CD4-positive, alpha-beta T cell treated with Interleukin-10 for 1 hour (primary cell): ENCODE results near the gene PPP6R2.
A peak's percentile ranks its signal among the peaks of the same experiment; 100 is the strongest.
"Not testable (repeated sequence)": the region's sequence is repeated elsewhere in the genome, so short reads cannot be mapped to it uniquely, and the experiment has no call there.

Source experiments
- DNase-seq: peaks from one replicate; pipeline ENCODE4 v3.0.0-alpha.2; 2020

PPP6R2 gene

GRCh38 chr22:50318698-50319411 lies 24.3 kb upstream of the PPP6R2 start:
- DNase-seq, result no peak

- no peak for DNase-seq
These were observed 23.6 kb upstream of the PPP6R2 start for GRCh38 chr22:50319503-50319951.

DNA sequence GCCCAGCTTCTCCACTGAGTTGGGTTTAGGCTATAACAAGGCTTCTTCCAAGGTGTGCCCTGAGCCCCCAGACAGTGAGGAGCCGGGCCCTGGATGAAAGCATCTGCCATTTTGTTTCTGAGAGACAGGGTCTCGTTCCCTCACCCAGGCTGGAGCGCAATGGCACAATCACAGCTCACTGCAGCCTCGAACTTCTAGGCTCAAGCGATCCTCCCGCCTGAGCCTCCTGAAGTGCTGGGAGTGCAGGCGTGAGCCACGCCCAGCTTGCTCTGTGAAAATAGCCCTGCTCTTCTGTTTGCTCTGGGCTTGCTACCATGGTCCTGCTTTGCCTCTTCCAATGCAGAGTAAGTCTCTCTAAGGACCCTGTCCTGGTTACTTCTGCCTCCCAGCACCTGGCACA lies 23.0 kb upstream of the PPP6R2 start:
- DNase-seq, result no peak

- no peak for DNase-seq
These were observed 22.3 kb upstream of the PPP6R2 start for GRCh38 chr22:50320671-50321325.

DNA sequence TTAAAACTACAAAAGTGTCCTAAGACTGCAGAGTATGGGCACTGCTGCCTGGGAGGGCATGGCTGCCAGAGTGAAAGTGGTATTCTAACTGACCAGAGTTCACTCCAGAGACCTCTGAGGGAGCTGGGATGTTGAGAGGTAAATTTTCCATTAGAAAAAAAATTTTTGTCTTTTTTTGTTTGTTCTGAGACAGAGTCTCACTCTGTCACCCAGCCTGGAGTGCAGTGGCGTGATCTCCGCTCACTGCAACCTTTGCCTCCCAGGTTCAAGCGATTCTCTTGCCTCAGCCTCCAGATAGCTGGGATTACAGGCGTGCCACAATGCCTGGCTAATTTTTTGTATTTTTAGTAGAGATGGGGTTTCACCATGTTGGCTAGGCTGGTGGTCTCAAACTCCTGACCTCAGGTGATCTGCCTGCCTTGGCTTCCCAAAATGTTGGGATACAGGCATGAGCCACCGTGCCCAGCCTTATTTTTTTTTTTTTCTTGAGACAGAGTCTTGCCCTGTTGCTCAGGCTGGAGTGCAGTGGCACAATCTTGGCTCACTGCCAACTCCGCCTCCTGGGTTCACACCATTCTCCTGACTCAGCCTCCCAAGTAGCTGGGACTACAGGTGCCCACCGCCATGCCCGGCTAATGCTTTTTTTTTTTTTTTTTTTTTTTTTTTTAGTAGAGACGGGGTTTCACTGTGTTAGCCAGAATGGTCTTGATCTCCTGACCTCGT lies 20.6 kb upstream of the PPP6R2 start:
- DNase-seq, result not testable (repeated sequence)

DNA sequence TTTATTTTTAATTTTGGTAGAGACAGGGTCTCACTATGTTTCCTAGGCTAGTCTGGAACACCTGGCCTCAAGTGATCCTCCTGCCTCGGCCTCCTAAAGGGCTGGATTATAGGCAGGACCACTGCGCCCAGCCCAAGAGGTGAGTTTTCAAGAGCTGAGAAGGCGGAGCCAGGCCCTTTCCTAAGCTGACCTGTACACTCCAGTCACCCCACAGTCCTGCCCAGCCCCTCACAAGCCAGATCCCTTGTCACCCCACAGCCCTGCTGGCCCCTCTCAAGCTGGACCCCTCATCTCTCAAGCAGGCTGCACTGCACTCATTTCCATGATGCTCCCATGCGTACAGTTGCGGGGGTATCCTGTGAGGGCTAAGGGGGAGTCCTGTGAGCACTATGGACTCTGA lies 19.2 kb upstream of the PPP6R2 start:
- no peak for DNase-seq

DNA sequence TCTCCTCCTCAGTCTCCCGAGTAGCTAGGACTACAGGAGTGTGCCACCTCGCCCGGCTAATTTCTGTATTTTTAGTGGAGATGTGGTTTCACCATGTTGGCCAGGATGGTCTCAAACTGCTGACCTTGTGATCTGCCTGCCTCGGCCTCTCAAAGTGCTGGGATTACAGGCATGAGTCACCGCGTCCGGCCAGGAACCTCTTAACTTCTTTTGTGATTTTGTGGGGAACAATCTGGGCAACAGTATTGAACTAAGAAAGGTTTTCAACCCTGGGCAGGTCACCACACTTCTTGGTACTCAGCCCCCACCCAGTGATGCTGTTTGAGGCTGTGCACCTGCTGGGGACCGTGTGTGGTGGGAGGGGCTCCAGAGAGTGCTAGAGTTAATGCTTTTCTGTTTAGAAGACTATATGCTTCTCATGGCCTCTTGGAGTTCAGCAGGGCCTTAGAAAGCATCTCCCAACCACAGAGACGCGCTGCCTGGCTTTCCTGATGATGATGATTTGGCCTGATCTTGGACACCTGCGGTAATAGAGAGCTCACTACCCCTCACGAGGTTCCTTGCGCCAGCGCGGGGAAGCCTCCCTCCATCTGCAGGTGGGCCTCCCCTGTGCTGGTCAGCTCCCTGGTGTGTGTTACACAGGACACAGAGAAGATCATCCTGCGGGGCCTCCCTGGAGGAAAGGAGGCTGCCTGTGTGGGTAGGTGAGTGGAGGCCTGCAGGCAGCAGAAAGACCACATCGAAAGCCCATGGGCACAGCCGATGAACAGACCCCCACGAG lies 17.5 kb upstream of the PPP6R2 start:
- no peak for DNase-seq

DNA sequence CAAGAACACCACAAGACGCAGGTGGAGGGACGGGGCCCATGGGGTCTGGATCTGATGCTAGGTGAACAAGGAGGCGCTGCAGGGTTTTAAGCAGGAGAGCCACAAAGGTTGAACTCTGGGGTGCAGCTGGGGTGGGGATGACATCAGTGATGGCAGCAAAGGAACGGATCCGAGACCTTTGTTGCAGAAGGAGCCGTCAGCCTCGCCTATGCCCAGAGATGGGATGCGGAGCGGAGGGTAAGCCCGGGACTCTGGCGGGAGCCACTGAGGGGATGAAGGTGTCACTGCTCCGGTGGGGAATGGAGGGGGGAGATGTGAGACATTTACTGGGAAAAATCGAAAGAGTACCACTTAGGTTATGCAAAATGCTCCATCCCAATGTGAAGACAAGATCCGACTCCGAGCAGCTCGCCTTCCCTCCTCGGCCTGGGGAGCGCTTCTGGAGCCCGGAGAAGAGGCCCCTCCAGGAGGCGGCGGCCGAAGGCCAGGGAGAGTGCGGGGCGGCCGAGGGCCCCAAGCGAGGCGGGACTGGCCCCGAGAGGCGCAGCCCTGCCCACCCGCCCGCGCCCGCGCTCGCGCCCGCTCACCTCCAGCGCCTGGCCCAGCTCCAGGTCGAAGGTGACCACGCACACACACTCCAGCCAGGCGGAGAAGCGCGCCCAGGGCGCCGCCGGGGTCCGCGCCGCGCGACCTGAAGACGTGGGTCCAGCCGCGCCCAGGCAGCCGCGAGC lies 16.7 kb upstream of the PPP6R2 start:
- no peak for DNase-seq

DNA sequence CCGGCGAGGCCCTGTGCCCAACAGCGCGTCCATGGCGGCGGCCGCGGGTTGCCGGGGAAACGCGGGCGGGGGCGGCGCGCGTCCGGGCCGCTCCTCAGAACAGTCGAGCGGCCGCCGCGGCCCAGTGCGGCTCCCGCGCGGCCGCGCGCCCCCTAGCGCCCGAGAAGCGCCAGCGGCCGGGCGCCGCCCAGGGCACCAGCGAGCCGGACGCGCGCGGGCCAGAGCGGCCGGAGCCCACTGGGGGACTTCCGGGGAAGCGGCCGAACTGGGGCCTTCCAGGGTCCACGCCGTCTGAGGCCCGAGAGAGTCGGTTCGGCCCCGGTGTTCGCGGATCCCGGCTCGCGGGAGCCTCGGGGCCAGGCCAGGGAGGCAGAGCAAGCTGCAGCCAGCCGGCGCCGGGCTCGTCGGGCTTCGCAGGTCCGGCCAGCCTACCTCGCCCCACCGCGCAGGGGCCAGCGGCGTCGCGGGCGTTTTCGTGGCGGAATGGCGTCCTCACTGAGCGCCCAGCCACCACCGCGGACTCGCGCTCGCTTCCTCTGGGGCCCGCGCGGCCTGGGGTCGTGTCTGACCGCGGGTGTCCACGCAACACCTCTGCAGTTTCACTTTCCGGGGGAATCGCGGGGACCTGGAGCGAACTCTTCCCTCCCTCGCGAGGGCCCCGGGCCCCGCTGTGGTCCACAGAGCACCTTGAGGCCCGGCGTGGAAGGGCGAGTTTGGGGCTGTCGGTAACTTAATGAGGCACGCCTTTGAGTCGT lies 16.0 kb upstream of the PPP6R2 start, which contains the start of gene DENND6B:
Gene DENND6B, minus strand, starts transcription at position 57 of the 755 bp plus-strand sequence. Its CDS starts 24 bp downstream, at position 33.
- DNase-seq, result peak; percentile 73

- no peak for DNase-seq
These were observed 15.5 kb upstream of the PPP6R2 start for GRCh38 chr22:50327711-50328019.

DNA sequence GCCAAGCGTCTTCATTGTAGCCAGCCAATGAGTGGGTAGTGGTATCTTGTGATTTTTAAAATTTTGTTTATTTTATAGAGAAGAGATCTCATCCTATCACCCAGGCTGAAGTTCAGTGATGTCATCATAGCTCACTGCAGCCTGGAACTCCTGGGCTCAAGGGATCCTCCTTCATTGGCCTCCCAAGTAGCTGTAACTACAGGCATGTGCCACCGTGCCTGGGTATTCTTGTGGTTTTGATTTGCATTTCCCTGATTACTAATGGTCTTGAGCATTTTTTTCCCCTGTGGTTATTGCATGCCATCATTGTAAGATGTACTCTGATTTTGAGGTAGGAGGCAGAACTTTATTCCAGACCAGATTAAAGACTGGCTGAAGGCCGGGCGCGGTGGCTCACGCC lies 13.9 kb upstream of the PPP6R2 start:
- no peak for DNase-seq

- not testable (repeated sequence) for DNase-seq
These were observed 8.7 kb upstream of the PPP6R2 start for GRCh38 chr22:50334433-50334832.

GRCh38 chr22:50337262-50338041 lies 5.7 kb upstream of the PPP6R2 start:
- DNase-seq, result no peak

GRCh38 chr22:50338042-50338573 lies 5.0 kb upstream of the PPP6R2 start:
- no peak for DNase-seq

GRCh38 chr22:50338860-50339462 lies 4.2 kb upstream of the PPP6R2 start:
- DNase-seq, result no peak

GRCh38 chr22:50339945-50340879 lies 2.9 kb upstream of the PPP6R2 start:
- DNase-seq, result peak; percentile 42

GRCh38 chr22:50341977-50342650 lies 1.0 kb upstream of the PPP6R2 start:
- DNase-seq, result peak; percentile 90

GRCh38 chr22:50343541-50343935 lies 411 bp downstream of the PPP6R2 start:
- no peak for DNase-seq
